HepG2 (cell line): ENCODE results near the gene KLHL7. TPM values are rescaled to one million over a fixed set of nuclear protein-coding genes. Genes with fewer than 3 reads are reported as not detected.

Experiments
- AGO1 ChIP-seq: fragments of 200-400 bp; formaldehyde crosslinking; IDR thresholded peaks from 2 replicates; pipeline ENCODE4 v1.6.1; 2017; ENCODE audit warnings: mild to moderate bottlenecking, low read depth, low read length, moderate library complexity; ENCODE audit not compliant: poor library complexity, severe bottlenecking
- BCL6 ChIP-seq: IDR thresholded peaks from 2 replicates; pipeline ENCODE4 v1.6.1; 2016; ENCODE audit warnings: missing genetic modification reagents, missing compliant biosample characterization
- CAMTA2 ChIP-seq: sonication (generic); formaldehyde crosslinking; IDR thresholded peaks from 2 replicates; pipeline ENCODE4 v1.4.0; 2020; ENCODE audit warnings: mild to moderate bottlenecking, missing genetic modification reagents, borderline replicate concordance
- KIAA2018 ChIP-seq: sonication (generic); formaldehyde crosslinking; IDR thresholded peaks from 2 replicates; pipeline ENCODE4 v1.5.0; 2020; ENCODE audit warnings: mild to moderate bottlenecking, missing genetic modification reagents, borderline replicate concordance
- NONO ChIP-seq, 2 experiments: fragments of 450-650 bp in 1 of 2; sonication (generic) in 1 of 2; formaldehyde crosslinking in 1 of 2; IDR thresholded peaks in 1 of 2; conservative IDR thresholded peaks in 1 of 2; 2 replicates each; pipeline versions ENCODE4 v1.6.1 to v1.8.0; 2017 to 2022; ENCODE audit warnings: mild to moderate bottlenecking in 1 of 2, missing genetic modification reagents in 1 of 2, moderate library complexity in 1 of 2
- PRMT3 ChIP-seq: sonication (generic); formaldehyde crosslinking; IDR thresholded peaks from 2 replicates; pipeline ENCODE4 v1.8.1; 2022; ENCODE audit warnings: low read depth, mild to moderate bottlenecking, moderate library complexity, missing genetic modification reagents, borderline replicate concordance
- REL ChIP-seq: sonication (generic); formaldehyde crosslinking; conservative IDR thresholded peaks from 2 replicates; pipeline ENCODE4 v1.8.0; 2022; ENCODE audit warnings: mild to moderate bottlenecking, missing genetic modification reagents, moderate library complexity
- REPIN1 ChIP-seq: sonication (generic); formaldehyde crosslinking; IDR thresholded peaks from 2 replicates; pipeline ENCODE4 v1.8.0; 2022; ENCODE audit warnings: missing genetic modification reagents, low read depth, mild to moderate bottlenecking, borderline replicate concordance
- SIN3A ChIP-seq: IDR thresholded peaks from 2 replicates; pipeline ENCODE4 v1.6.1; 2011; ENCODE audit warnings: low read depth, mild to moderate bottlenecking, control low read depth, low read length, borderline replicate concordance
- SMYD3 ChIP-seq: sonication (generic); formaldehyde crosslinking; IDR thresholded peaks from 2 replicates; pipeline ENCODE4 v1.8.1; 2023; ENCODE audit warnings: mild to moderate bottlenecking, missing genetic modification reagents
- SUZ12 ChIP-seq: fragments of 150-350 bp; IDR thresholded peaks from 2 replicates; pipeline ENCODE4 v1.6.1; 2014; ENCODE audit warnings: low read depth, low read length
- TOE1 ChIP-seq: sonication (generic); formaldehyde crosslinking; IDR thresholded peaks from 2 replicates; pipeline ENCODE4 v1.4.0; 2020; ENCODE audit warnings: mild to moderate bottlenecking, missing genetic modification reagents
- ZNF414 ChIP-seq: sonication (generic); formaldehyde crosslinking; IDR thresholded peaks from 2 replicates; pipeline ENCODE4 v1.5.0; 2020; ENCODE audit warnings: missing genetic modification reagents
- ZNF468 ChIP-seq: sonication (generic); formaldehyde crosslinking; IDR thresholded peaks from 2 replicates; pipeline ENCODE4 v1.8.0; 2022; ENCODE audit warnings: mild to moderate bottlenecking, moderate library complexity, missing genetic modification reagents
- ZNF639 ChIP-seq: conservative IDR thresholded peaks from 2 replicates; pipeline ENCODE4 v1.6.1; 2018; ENCODE audit warnings: missing genetic modification reagents
- ZNF788 ChIP-seq: sonication (generic); formaldehyde crosslinking; IDR thresholded peaks from 2 replicates; pipeline ENCODE4 v1.5.0; 2020; ENCODE audit warnings: mild to moderate bottlenecking, missing genetic modification reagents, borderline replicate concordance
- ZUFSP ChIP-seq: sonication (generic); formaldehyde crosslinking; IDR thresholded peaks from 2 replicates; pipeline ENCODE4 v1.9.0; 2021; ENCODE audit warnings: missing genetic modification reagents, mild to moderate bottlenecking, borderline replicate concordance
- polyA plus RNA-seq, 8 experiments: library from polyadenylated mRNA; depleted of rRNA in 3 of 8; stranded (reverse) in 7 of 8; unstranded in 1 of 8; fragments of >200 nt; fragmentation: Illumina TruSeq in 4 of 8; extraction: Trizol in 4 of 8; gene quantifications; 2 replicates each; pipeline versions ENCODE4 v1.2.1 to v1.2.3, GENCODE V29; 2011 to 2016; ENCODE audit warnings: low read depth in 4 of 8, missing spikeins in 1 of 8, mixed read lengths in 1 of 8; ENCODE audit not compliant: insufficient read depth in 1 of 8
- total RNA-seq, 5 experiments: library from RNA; depleted of rRNA; stranded (reverse); fragments of >200 nt; fragmentation: Illumina TruSeq; extraction: Trizol; gene quantifications; 2 replicates each; pipeline ENCODE4 v1.2.3, GENCODE V29; 2016; ENCODE audit warnings: low read depth in 1 of 5

The KLHL7 gene
- total and polyA plus RNA-seq, 2 of the 13 experiments (the other 11 are each of a cell fraction or from before 2014, with no cell fraction given), result 16.2 to 34.4 TPM

GRCh38 chr7:23105644-23106056 is at the start of gene KLHL7 (continued):
- TF ChIP-seq KIAA2018 (CRISPR knock-in tag) (no peak), AGO1 (peak; percentile 27), BCL6 (CRISPR knock-in tag) (0 out of 2 replicates have a peak, but pooled peaks have one; percentile 12), TOE1 (CRISPR knock-in tag) (no peak; the same call in 1 of the 2 replicates), ZNF639 (0 out of 2 replicates have a peak, but pooled peaks have one; percentile 22), ZNF414 (CRISPR knock-in tag) (peak; percentile 78), NONO (IDR thresholded peaks at IDR 0.05) (no peak), NONO (CRISPR knock-in tag; conservative IDR thresholded peaks at IDR 0.05) (peak; percentile 77), CAMTA2 (CRISPR knock-in tag) (no peak), SUZ12 (no peak), SIN3A (peak; percentile 91; the same call in 1 of the 2 replicates), REPIN1 (CRISPR knock-in tag) (0 out of 2 replicates have a peak, but pooled peaks have one; percentile 56), PRMT3 (CRISPR knock-in tag) (peak; percentile 62; the same call in 1 of the 2 replicates), ZNF788 (CRISPR knock-in tag) (peak; percentile 84), ZNF468 (no peak), SMYD3 (CRISPR knock-in tag) (no peak), ZUFSP (CRISPR knock-in tag) (no peak), REL (CRISPR knock-in tag) (peak; percentile 90)
